GM12878 (cell line): ENCODE results near the gene RND1. TPM values are rescaled to one million over a fixed set of nuclear protein-coding genes. Genes with fewer than 3 reads are reported as not detected.
"Not testable (repeated sequence)": the region's sequence is repeated elsewhere in the genome, so short reads cannot be mapped to it uniquely, and the experiment has no call there.

ENCODE experiments used
- ATAC-seq: fragments of 200-7000 bp; cut with Tn5 transposase; 3 replicates; pipeline ENCODE4 v1.9.1; 2020; ENCODE audit warnings: mild to moderate bottlenecking, moderate library complexity
- BruUV-seq: library from RNA; stranded (reverse); fragments of 400-500 nt; replicated peaks from 2 replicates; lab custom pipeline; 2021; lab: Mats Ljungman, UMichigan
- CTCF ChIA-PET: fragments of 300-600 bp; sonication (Branson Sonifier 250); formaldehyde crosslinking; extraction: SDS; loops from one replicate; lab custom pipeline; 2021; ENCODE audit warnings: inconsistent platforms; lab: Yijun Ruan, JAX
- POLR2A ChIA-PET: fragments of 350-600 bp; formaldehyde crosslinking; extraction: SDS; loops from one replicate; lab custom pipeline; 2021; ENCODE audit warnings: inconsistent platforms; lab: Charles Lee
- RAD21 ChIA-PET: fragments of 300-600 bp; sonication (Branson Sonifier 250); formaldehyde crosslinking; loops from one replicate; lab custom pipeline; 2023; ENCODE audit warnings: antibody characterized with exemption; ENCODE audit not compliant: unreplicated experiment; lab: Charles Lee
- SMC1A ChIA-PET: fragments of 300-600 bp; sonication (Branson Sonifier 250); formaldehyde crosslinking; loops from one replicate; lab custom pipeline; 2023; ENCODE audit not compliant: unreplicated experiment, uncharacterized antibody; lab: Charles Lee
- DNase-seq: peaks from one replicate; pipeline ENCODE4 v3.0.0-alpha.2; 2011; ENCODE audit warnings: low read depth, low spot score
- FAIRE-seq: peaks from 3 replicates; lab custom pipeline; 2011; peaks lifted over from hg19 to GRCh38; lab: Jason Lieb, UNC
- H2AFZ ChIP-seq: 2 replicates; pipeline ENCODE4 v1.6.0; 2011; ENCODE audit warnings: low read depth, low read length, control low read depth; ENCODE audit not compliant: control insufficient read depth
- H3K27ac ChIP-seq: 2 replicates; pipeline ENCODE4 v1.5.1; 2011; ENCODE audit warnings: control low read depth; ENCODE audit not compliant: control insufficient read depth, insufficient read depth
- H3K27me3 ChIP-seq, 2 experiments: replicated peaks in 1 of 2; 2 replicates each; pipeline versions ENCODE4 v1.6.0 to v1.6.1; 2011; ENCODE audit warnings: low read length in 1 of 2; ENCODE audit not compliant: control insufficient read depth in 2 of 2, insufficient read depth in 2 of 2
- H3K36me3 ChIP-seq, 2 experiments: 2 replicates each; pipeline ENCODE4 v1.5.1; 2011; ENCODE audit warnings: low read length in 1 of 2; ENCODE audit not compliant: control insufficient read depth in 2 of 2, insufficient read depth in 2 of 2
- H3K4me1 ChIP-seq: 2 replicates; pipeline ENCODE4 v1.6.1; 2011; ENCODE audit warnings: mild to moderate bottlenecking, low read length, moderate library complexity, mixed read lengths; ENCODE audit not compliant: control insufficient read depth, insufficient read depth
- H3K4me2 ChIP-seq: 2 replicates; pipeline ENCODE4 v1.6.0; 2011; ENCODE audit warnings: control low read depth; ENCODE audit not compliant: control insufficient read depth, insufficient read depth
- H3K4me3 ChIP-seq: fragments of 200-600 bp; sonication (generic); 2 replicates; pipeline ENCODE4 v1.5.1; 2016
- H3K79me2 ChIP-seq: 2 replicates; pipeline ENCODE4 v1.6.0; 2011; ENCODE audit warnings: low read length; ENCODE audit not compliant: control insufficient read depth, insufficient read depth
- H3K9ac ChIP-seq: 2 replicates; pipeline ENCODE4 v1.8.0; 2011; ENCODE audit warnings: low read length, control low read depth, mixed read lengths; ENCODE audit not compliant: control insufficient read depth, insufficient read depth
- H3K9me3 ChIP-seq: replicated peaks from 3 replicates; pipeline ENCODE4 v1.5.1; 2011; ENCODE audit warnings: mild to moderate bottlenecking, low read length; ENCODE audit not compliant: control insufficient read depth, insufficient read depth
- H4K20me1 ChIP-seq: 2 replicates; pipeline ENCODE4 v1.6.0; 2011; ENCODE audit not compliant: control insufficient read depth, insufficient read depth
- BACH1 ChIP-seq: fragments of 450-650 bp; IDR thresholded peaks from 2 replicates; pipeline ENCODE4 v1.6.1; 2017; ENCODE audit warnings: mild to moderate bottlenecking, borderline replicate concordance
- HDAC2 ChIP-seq: fragments of 200-600 bp; sonication (generic); IDR thresholded peaks from 2 replicates; pipeline ENCODE4 v1.6.1; 2017
- IKZF1 ChIP-seq: fragments of 450-650 bp; conservative IDR thresholded peaks from 2 replicates; pipeline ENCODE4 v1.6.1; 2017; ENCODE audit warnings: antibody characterized with exemption, mild to moderate bottlenecking
- MYC ChIP-seq: IDR thresholded peaks from 2 replicates; pipeline ENCODE4 v1.6.1; 2011; ENCODE audit warnings: mild to moderate bottlenecking, low read length, moderate library complexity, inconsistent platforms; ENCODE audit not compliant: insufficient read depth, insufficient replicate concordance, insufficient read length, severe bottlenecking
- NR2C2 ChIP-seq: IDR thresholded peaks from 2 replicates; pipeline ENCODE4 v1.6.1; 2011; ENCODE audit warnings: borderline replicate concordance, low read depth; ENCODE audit not compliant: control insufficient read depth, insufficient read length
- SUPT20H ChIP-seq: IDR thresholded peaks from 2 replicates; pipeline ENCODE4 v1.6.1; 2011; ENCODE audit warnings: low read depth, mild to moderate bottlenecking, low read length, moderate library complexity, borderline replicate concordance; ENCODE audit not compliant: control insufficient read depth
- ZNF24 ChIP-seq: fragments of 450-650 bp; IDR thresholded peaks from 2 replicates; pipeline ENCODE4 v1.6.1; 2017; ENCODE audit warnings: antibody characterized with exemption, mild to moderate bottlenecking
- WGBS: methylation state at CpG from one replicate; pipeline ENCODE4 v1.1.6; 2016; ENCODE audit warnings: low lambda C conversion rate; ENCODE audit not compliant: insufficient replicate concordance, insufficient coverage; ENCODE audit errors: missing lambda C conversion rate; 5-methylcytosine and 5-hydroxymethylcytosine counted together
- in situ Hi-C: fragments of 300-500 bp; cut with MboI; formaldehyde crosslinking; loops from 9 replicates; pipeline ENCODE4 v1.14.3; 2018; ENCODE audit warnings: mixed read lengths
- intact Hi-C: fragments of 100-400 bp; cut with micrococcal nuclease; formaldehyde crosslinking; loops from one replicate; pipeline ENCODE4 v1.14.2; 2022; ENCODE audit not compliant: unreplicated experiment
- polyA plus RNA-seq, 11 experiments: library from polyadenylated mRNA; depleted of rRNA in 4 of 11; unstranded in 6 of 11; stranded (reverse) in 5 of 11; fragments of >200 nt; fragmentation: Nextera tagmentation in 4 of 11; fragmentation: Illumina TruSeq in 1 of 11; extraction: Ambion mirVana in 4 of 11; extraction: Trizol in 1 of 11; gene quantifications; 1 replicate in 1 of 11; 2 replicates in 10 of 11; pipeline versions ENCODE4 v1.2.1 to v1.2.3, GENCODE V29; 2011 to 2016; ENCODE audit warnings: inconsistent platforms in 2 of 11, missing spikeins in 2 of 11, low read depth in 1 of 11
- total RNA-seq, 4 experiments: library from RNA; depleted of rRNA in 3 of 4; stranded (reverse); fragments of >200 nt in 3 of 4; fragmentation: Illumina TruSeq in 1 of 4; extraction: Trizol in 1 of 4; gene quantifications; 2 replicates each; pipeline versions ENCODE4 v1.2.1 to v1.2.3, GENCODE V29; 2013 to 2021
- TF ChIP-seq, protein P1 (sequence below): IDR thresholded peaks from 2 replicates; pipeline ENCODE4 v1.6.1; 2012; ENCODE audit warnings: low read length, inconsistent platforms
- TF ChIP-seq, protein P2 (sequence below): IDR thresholded peaks from 2 replicates; pipeline ENCODE4 v1.6.1; 2011; ENCODE audit warnings: borderline replicate concordance, low read depth, mild to moderate bottlenecking, moderate library complexity, mixed read lengths, low read length; ENCODE audit not compliant: insufficient read depth; ENCODE audit errors: extremely low read length

Gene RND1
- total and polyA plus RNA-seq, 10 of the 15 experiments (the other 5 are each of a cell fraction or from before 2014, with no cell fraction given): 0.24 to 5.1 (median 1.5) TPM

DNA sequence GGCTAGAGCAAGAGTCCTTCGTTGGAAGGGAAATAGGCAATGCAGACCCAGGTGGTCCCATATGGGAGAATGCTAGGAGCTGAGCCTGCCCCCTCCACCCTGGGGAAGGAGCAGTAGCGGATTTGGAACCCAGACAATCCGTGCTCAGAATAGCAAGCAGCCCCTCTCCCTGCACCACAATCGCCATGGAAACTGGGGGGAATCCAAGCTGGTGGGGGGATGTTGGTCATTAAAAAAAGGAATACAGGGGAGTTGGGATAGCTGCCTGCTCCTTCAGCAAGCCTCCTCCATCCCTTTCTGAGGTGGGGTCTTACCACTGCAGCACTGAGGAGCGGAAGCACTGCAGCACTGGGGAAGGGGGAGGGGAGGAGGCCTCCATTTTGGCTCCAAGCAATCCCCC is 2.9 kb downstream of the RND1 start (continued):
- TF ChIP-seq IKZF1 (no peak), HDAC2 (no peak), ZNF24 (no peak), MYC (no peak)

DNA sequence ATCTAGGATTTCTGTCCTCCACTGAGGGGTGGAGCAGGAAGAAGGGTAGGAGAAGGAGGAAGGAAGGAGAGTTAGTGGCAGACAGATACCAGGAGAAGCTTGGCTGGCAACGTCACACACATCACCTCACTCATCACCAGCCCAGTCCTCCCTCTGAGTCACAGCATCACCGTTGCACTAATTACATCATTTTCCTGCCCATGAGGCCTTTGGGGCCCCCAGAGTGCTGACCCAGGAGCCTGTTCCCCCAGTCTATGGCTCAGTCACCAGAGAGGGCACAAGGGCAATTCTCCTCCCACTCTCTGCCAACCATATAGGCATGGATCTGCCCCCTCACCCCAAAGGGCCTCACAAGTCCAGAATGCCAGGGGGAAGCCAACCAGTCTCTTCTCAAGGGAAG is 4.6 kb downstream of the RND1 start:
- no peak overlapping the region for H3K4me2 ChIP-seq
- no peak for FAIRE-seq
- H3K9ac ChIP-seq: no peak overlapping the region
- no peaks in the 10 kb centered on the region for H4K20me1 ChIP-seq
- H3K4me3 ChIP-seq: no peak overlapping the region
- peaks cover 16% of the 10 kb centered on the region for H3K4me1 ChIP-seq
- TF ChIP-seq, protein P1, sequence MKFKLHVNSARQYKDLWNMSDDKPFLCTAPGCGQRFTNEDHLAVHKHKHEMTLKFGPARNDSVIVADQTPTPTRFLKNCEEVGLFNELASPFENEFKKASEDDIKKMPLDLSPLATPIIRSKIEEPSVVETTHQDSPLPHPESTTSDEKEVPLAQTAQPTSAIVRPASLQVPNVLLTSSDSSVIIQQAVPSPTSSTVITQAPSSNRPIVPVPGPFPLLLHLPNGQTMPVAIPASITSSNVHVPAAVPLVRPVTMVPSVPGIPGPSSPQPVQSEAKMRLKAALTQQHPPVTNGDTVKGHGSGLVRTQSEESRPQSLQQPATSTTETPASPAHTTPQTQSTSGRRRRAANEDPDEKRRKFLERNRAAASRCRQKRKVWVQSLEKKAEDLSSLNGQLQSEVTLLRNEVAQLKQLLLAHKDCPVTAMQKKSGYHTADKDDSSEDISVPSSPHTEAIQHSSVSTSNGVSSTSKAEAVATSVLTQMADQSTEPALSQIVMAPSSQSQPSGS: no peak
- TF ChIP-seq MYC (no peak), BACH1 (no peak), SUPT20H (no peak), NR2C2 (no peak)
- TF ChIP-seq, protein P2, sequence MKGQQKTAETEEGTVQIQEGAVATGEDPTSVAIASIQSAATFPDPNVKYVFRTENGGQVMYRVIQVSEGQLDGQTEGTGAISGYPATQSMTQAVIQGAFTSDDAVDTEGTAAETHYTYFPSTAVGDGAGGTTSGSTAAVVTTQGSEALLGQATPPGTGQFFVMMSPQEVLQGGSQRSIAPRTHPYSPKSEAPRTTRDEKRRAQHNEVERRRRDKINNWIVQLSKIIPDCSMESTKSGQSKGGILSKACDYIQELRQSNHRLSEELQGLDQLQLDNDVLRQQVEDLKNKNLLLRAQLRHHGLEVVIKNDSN: no peak
- BruUV-seq: no TSS peak
- H3K9me3 ChIP-seq: no peaks in the 10 kb centered on the region
- ChIA-PET POLR2A (interaction anchor here (0.6 kb wide), 1 partner anchor 571 kb away, joined by 6 read pairs; no protein-coding TSS in a partner anchor), CTCF (interaction anchor here (0.9 to 9.9 kb wide), 3 partner anchors 7 to 43 kb away, joined by 3 to 135 read pairs (median 75); partner anchors contain the start of gene DDX23), RAD21 (no interaction called here), SMC1A (no interaction called here)
- peaks cover 6% of the 10 kb centered on the region for H3K79me2 ChIP-seq
- 42% methylated on average over 2 of the region's 2 CpGs for WGBS
- no peak overlapping the region for H2AFZ ChIP-seq
- H3K27me3 ChIP-seq: no peaks in the 10 kb centered on the region
- no peak for DNase-seq
- peaks cover 0 to 3% of the 10 kb centered on the region in 2 experiments; a peak in 2 of 4 replicates for H3K36me3 ChIP-seq
- no peak for ATAC-seq
- intact Hi-C loops: no loop called here
- in situ Hi-C loops: no loop called here
- H3K27ac ChIP-seq: no peak overlapping the region

DNA sequence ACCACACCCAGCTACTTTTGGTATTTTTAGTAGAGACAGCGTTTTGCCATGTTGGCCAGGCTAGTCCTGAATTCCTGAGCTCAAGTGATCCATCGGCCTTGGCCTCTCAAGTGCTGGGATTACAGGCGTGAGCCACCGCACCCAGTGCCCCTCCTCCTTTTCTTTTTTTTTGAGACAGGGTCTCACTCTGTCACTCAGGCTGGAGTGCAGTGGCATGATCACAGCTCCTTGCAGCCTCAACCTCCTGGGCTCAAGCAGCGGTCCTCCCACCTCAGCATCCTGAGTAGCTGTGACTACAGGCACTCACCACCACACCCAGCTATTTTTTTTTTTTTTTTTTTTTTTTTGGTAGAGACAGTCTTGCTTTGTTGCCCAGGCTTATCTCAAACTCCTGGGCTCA is 5.4 kb downstream of the RND1 start:
- ChIA-PET CTCF (interaction anchor here (0.9 to 9.9 kb wide), 4 partner anchors 7 to 76 kb away, joined by 3 to 135 read pairs (median 35); partner anchors contain the start of gene DDX23), POLR2A (interaction anchor here (0.6 to 0.8 kb wide), 3 partner anchors 8 to 572 kb away, joined by 3 to 6 read pairs (median 3); partner anchors contain the start of gene DDX23), SMC1A (interaction anchor here (0.6 kb wide), 2 partner anchors 44 to 194 kb away, joined by 3 read pairs; a partner anchor contains a TSS), RAD21 (interaction anchor here (1.3 kb wide), 1 partner anchor 8 kb away, joined by 4 read pairs; no protein-coding TSS in a partner anchor)
- BruUV-seq, intact Hi-C loops, H2AFZ ChIP-seq, ATAC-seq, H4K20me1 ChIP-seq, H3K36me3 ChIP-seq, H3K4me2 ChIP-seq, H3K4me3 ChIP-seq, H3K9me3 ChIP-seq, H3K79me2 ChIP-seq, DNase-seq, in situ Hi-C loops, H3K9ac ChIP-seq, H3K27ac ChIP-seq, H3K27me3 ChIP-seq, FAIRE-seq: not testable (repeated sequence)
- peaks cover 16% of the 10 kb centered on the region for H3K4me1 ChIP-seq
- 72% methylated on average over 5 of the region's 5 CpGs for WGBS
